GM21723 (cell line): Measurements from ENCODE around the gene MPO.

Experiments
- ATAC-seq: cut with Tn5 transposase; IDR thresholded peaks from one replicate; pipeline ENCODE4 v1.9.1; 2021; ENCODE audit warnings: mild to moderate bottlenecking, moderate library complexity; ENCODE audit not compliant: unreplicated experiment

Gene MPO

DNA sequence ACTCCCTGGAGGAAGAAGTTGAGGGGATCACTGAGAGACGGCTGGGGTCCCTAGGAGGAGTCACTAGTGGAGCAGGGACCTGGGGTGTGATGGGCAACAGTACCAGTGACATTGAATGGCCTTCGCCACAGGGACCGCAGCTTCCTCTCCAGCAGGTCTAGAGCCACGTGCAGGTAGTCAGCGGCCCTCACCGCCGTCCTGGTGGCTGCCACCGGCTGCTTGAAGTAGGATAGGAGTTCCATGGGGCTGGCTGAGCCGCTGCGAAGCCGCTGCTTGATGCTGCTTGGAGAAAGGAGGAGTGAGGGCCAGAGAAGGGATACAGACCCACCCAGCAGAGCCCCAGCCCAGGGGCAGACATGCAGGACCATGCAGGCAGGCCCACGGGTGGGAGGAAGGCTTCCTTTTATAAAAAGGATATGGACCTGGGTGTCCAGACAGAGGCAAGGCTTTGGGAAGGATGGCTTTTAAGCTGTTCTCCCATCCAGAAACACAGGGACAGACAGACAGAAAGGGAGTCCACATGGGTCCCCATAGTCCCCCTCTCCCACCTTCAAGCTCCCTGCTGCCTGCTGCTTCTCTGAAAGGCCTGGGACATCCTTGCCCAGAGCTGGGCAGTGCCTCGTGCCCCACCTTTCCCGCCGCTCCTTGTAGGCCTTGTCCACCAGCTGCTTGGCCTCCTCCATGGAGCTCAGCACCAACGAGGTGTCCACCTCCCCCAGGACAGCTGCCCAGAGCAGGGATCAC, 827 bp downstream of the MPO start:
- no peak for ATAC-seq

DNA sequence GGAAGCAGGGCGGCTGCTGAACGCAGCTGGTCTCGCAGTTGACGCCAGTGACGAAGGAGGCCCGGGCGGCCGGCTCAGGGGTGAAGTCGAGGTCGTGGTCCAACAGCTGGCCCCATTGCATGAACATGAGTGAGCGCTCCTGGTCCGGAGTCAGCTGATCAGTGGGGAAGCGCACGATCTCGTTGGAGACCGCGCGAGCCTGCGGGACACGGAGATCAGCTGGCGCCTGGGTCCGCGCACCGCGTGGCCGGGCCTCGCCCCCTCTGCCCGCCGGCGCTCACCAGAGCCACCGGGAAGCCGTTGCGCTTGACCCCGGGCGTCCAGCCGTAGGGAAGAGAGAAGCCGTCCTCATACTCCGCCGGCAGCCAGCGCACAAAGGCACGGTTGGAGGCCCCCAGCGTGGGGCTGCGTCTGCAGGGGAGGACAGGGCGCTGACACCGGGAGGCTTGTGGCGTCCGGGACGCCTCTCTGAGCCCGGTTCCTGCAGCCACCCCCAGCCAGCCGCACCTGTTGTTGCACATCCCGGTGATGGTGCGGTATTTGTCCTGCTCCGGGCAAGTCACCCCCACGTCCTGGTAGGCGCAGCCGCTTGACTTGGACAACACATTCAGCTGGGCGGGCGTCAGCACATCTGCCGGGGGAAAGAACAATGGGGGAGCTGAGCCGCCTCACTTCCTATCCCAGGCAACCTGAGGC, 1.6 kb downstream of the MPO start:
- ATAC-seq: no peak

- ATAC-seq: no peak
Measured at GRCh38 chr17:58278661-58279015, 2.1 kb downstream of the MPO start.

DNA sequence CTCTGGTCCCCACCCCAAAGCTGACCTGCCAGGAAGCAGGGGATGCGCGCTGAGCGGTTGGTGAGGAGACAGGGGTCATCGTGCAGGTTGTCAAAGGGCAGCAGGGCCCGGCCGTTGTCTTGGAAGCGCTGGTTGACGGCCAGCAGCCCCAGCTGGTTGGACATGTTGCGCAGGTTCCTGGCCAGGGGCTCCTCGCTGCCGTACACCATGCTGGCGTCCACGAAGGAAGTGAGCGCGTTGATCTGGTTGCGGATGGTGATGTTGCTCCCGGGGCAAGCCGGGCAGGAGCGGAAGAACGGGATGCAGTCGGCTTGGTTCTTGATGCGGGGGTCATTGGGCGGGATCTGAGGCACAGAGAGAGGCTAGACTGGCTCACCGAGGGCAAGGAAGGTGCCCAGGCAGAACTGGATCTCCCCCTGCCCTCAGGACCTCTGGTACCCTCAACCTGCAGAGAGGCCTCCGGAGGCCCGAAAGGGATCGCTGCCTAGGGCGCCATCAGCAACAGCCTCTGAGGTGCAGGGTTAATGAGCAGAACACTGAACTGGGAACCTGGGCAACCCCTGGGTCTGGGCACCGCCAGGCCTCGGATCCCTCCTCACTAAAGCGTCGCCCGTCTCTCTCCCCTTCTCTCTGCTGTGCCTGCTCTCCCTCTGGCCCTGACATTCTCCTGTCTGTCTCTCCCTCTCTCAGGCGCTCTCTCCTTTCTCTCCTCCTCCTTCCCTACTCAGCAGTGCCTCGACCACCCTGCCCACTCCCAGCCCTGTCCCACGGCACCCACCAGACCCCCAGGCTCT, 2.7 kb downstream of the MPO start:
- ATAC-seq: no peak

- no peak for ATAC-seq
Measured at GRCh38 chr17:58277107-58277801, 3.5 kb downstream of the MPO start.

GRCh38 chr17:58276423-58276822, 4.3 kb downstream of the MPO start:
- ATAC-seq: no peak

DNA sequence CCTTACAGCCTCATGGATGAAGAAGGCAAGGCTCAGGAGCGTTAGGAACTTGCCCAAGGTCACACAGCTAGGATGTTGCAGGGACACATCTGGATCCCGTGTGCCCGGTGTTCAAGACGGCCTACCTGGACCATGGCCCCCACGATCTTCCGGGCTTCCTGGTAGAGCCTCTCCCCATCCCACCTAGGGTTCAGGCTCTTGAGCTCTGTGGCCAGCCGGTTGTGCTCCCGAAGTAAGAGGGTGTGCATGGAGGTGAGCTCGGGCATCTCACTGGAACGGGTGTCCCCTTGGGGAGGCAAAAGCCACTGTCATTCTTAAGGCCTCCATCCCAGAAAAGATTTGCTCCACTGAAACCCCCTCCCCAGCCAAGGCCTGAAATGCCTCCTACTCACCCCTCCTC, 5.3 kb downstream of the MPO start:
- no peak for ATAC-seq

- ATAC-seq: no peak
Measured at GRCh38 chr17:58273453-58274104, 7.2 kb downstream of the MPO start.

GRCh38 chr17:58272367-58273280, 8.1 kb downstream of the MPO start:
- ATAC-seq: no peak

GRCh38 chr17:58271216-58271931, 9.4 kb downstream of the MPO start:
- ATAC-seq: no peak

DNA sequence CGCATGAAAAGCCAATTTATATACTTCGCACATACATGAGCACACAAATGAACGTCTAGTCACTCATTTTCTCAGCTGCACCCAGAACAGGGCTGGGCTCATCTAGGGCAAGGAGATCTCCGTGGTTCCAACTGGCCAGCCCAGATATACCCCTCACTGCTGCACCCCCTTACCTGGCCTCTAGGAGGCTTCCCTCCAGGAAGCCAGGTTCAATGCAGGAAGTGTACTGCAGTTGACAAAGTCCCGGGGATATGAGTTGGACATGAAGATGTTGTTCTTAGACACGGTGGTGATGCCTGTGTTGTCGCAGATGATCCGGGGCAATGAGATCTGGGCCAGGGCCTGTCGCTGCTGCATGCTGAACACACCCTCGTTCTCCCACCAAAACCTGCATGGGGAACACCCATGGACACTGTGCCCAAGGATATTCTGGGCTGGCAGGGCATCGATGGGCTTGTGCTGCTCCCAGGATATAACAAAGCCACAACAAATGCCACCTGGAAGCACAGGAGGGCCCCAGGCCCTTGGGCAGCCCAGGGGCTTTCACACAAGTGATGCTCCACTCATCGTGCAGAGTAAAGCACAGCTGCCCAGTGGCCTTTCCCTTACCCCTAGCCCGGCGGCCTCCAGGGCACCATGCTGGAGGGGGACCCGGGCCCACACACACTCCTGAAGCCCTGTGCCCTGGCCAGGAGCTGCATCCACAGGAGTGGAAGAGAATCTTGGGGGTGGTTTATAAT, 10.1 kb downstream of the MPO start:
- no peak for ATAC-seq

DNA sequence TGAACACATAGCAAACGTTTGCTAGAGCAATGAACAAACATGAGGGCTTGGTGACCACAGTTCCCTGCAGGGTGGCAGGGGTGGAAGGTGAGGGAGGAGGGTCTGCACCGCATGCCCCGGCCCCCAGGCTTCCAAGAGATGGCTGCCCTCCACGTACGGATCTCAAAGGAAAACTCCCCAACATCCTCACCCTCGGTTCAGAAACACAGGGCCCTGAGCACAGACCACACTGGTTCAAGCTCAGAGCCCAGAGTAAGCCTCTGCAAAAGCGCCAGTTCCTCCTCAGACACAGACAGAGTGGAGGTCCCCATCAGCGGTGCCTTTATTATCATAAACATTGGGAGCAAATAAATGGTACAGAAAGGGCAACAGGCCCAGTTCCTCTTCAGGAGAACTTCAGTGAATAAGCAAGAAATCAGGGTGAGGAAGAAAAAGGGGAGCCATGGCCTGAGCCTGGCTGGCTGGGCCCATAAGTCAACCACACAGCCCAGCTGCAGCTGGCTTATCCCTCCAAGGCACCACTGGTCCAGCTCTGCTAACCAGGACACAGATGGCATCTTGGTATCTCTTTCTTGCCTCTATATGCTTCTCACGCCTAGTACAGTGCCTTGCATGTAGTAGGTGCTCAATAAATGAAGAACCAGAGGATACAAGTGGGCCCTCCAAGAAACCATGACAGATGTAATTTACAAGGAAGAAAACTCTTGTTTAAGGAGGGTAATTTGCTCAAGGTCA, 11.0 kb downstream of the MPO start:
- no peak for ATAC-seq

GRCh38 chr17:58268774-58269556, 11.8 kb downstream of the MPO start:
- ATAC-seq: no peak

GRCh38 chr17:58268326-58268725, 12.4 kb downstream of the MPO start:
- ATAC-seq: no peak

DNA sequence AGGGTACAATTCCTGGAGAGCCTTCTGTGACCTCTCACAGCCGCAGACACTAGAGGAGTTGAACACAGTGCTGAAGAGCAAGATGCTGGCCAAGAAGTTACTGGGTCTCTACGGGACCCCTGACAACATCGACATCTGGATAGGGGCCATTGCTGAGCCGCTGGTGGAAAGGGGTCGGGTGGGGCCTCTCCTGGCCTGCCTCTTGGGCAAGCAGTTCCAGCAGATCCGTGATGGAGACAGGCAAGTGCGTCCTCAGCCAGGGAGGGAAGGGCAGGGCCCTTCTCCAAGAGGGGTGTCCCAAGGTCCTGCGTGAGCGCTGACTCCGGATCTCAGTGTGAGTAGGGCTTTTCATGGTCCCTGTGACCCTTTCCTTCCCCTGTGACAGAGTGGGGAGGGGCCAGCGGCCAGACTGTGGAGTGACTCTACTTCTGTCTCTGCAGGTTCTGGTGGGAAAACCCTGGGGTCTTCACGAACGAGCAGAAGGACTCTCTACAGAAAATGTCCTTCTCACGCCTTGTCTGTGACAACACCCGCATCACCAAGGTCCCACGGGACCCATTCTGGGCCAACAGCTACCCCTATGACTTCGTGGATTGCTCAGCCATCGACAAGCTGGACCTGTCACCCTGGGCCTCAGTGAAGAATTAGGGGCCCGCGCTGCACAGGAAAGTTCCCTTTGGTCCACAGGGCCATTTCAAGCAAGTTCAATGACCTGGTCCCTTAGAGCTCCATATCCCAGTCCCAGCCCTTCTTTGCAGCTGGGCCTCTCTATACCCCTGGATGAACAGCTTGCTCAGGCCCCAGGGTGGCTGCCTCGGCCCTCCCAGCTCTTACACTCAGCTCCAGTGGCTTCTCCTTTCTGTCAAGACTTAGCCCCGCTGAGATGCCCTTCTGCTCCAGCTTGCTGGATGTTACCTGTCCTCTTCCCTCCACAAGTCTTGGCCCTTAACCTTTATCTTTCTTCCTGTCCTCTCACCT, 13.1 kb downstream of the MPO start:
- no peak for ATAC-seq
